ENCODE results near the gene KATNB1.
"Not testable (repeated sequence)": the region's sequence is repeated elsewhere in the genome, so short reads cannot be mapped to it uniquely, and the experiment has no call there.

The KATNB1 gene

DNA sequence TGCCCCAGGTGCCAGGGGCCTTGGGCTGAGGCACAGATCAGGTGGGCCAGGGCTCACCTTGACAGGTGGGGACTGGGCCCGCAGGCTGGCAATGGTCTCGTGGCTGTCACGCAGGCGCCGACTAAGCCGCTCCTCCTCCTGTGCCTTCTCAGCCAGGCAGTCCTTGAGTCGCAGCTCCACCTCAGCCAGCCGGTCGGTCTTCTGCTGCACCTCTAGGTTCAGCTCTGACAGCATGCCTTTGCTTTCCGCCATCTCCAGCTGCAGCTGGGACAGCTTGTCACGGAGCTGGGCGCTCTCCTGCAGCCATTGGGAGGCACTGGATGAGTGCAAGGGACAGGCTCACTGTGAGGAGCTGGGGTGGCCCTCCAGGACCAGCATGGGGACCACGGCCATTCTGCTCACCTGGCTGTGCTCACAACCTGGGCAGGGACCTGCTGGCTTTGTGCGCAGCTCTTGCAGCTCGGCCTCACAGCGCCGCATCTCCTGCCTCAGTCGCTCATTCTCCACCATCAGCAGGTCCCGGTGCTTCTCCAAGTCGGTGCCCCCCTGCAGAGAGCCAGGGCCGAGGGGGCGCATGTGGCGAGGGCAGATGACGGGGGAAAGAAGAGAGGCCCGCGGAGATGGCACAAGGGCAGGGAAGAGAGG is 35.7 kb downstream of the KATNB1 start:
- no peak for DNase-seq (ENCODE audit: low read depth in 2 of 2)

DNA sequence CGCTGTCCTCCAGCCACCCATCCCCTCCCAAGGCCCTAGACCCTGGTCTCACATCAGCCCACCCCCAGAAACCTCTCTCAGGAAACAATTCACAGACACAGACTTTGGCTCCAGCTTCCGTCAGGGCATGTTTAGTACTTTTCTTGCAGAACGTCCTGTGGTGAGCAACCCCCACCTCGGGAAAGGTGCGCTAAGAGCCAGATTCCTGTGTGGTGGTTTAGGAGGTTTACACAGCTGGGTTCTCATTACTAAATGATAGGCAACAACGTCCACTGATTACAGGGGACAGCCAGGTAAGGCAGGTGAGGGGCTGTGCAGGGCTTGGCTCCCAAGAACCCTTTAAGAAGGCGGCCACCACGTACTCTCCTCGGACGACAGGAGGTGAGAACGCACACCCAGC is 37.4 kb downstream of the KATNB1 start:
- no peak for DNase-seq (ENCODE audit: low read depth in 2 of 2)

DNA sequence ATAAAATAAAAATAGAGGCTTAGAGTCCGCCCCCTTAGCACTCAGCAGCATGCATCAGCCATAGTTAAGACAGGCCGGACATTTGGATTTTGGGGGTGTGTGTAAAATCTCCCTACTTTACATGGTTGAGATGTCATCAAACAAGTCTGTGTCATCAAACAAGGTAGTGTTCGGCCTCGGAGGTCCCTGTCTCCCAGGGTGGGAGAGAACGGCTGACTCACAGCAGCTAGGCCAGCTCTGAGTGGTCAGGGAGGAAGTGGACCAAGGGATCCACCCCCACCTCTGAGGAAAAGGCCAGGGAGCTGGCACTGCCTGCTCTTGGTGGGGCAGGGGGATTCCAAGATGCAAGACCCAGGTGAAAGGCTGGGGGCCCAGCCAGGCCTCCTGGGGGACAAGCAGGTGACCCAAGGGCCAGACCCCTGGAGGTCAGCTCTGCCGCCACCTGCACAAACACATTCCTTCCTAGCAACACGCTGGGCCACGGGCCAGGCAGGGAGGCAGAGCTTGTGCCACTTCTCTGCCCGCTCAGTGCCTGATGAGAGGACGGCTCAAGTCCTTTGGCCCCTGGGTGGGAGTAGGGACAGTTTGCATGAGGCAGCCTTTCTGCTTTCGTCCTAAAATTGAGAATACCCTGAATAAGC is 38.2 kb downstream of the KATNB1 start:
- DNase-seq (ENCODE audit: low read depth in 2 of 2), result no peak

DNA sequence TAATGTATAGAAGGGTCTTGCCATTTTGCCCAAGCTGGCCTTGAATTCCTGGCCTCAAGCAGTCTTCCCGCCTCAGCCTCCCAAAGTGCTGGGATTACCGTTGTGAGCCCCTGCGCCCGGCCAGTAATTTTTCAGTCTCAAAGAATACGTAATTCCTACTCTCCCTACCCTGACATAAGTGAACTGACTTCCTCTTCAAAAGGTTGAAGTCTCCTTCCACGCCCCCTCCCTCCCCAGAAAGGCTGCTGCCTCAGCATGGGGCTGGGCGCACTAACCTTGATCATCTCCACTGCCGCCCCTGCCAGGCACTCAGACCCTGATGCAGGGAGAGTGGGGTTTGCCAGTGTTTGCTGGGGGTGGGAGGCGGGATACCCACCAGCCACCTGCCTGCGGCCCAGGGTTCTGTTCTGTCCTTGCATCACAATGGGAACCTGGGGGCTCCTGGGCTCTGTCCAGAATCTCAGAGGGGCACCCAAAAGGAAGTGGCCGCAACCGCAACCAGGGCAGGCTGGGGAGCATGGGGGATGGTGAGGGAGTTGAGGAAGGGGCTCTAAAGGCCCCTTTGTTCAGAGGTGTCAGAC is 39.2 kb downstream of the KATNB1 start:
- no peak for DNase-seq (ENCODE audit: low read depth in 2 of 2)

DNA sequence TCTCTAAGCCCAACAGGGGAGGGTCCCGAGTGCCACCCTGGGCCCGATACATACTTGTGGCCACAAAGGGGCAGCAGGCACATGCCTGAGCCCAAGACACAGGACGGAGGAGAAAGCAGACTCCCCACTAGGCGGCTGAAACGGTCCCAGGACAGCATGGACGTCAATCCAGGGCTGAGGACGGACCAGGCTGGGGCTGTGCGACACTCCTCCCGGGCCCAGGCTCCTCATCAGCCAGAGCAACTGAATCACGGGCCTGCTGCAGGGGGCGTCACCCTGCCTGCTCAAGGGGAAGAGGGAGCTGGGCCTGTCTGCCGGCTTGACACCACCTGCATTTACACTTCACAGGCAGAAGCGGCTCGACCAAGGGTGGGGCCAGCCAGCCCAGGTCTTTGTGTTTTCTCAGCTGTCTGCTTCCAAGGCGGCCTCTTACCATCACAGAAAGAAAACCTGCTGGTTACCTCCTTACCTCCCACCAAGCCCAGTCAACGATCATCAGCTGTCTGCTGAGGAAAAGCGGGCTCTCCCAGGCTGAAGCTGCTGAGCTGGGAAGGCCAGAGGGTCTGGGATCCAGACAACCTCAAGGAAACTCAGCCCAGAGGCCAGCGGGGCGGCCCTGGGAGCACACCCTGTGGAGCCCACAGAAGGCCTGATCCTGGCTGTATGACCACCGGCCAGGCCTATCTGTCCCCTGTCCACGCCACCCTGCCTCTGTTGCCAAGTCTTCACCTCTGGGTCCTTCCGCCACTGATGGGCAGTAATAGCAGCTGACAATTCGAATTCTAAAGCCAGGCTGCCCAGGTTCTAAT is 40.3 kb downstream of the KATNB1 start:
- DNase-seq (ENCODE audit: low read depth in 2 of 2), result no peak

DNA sequence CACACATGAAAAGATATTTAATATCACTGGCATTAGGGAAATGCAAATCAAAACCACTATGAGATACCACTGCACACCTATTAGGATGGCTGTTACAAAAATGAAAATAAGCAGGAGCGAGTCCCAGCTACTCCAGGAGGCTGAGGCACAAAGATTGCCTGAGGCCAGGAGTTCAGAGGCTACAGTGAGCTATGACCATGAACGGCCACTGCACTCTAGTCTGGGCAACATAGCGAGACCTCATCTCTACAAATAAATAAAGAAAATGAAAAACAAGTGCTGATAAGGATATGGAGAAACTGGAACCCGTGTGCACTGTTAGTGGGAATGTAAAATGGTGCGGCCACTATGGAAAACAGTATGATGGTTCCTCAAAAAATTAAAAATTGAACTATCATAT is 43.1 kb downstream of the KATNB1 start:
- DNase-seq (ENCODE audit: low read depth in 2 of 2), result no peak

DNA sequence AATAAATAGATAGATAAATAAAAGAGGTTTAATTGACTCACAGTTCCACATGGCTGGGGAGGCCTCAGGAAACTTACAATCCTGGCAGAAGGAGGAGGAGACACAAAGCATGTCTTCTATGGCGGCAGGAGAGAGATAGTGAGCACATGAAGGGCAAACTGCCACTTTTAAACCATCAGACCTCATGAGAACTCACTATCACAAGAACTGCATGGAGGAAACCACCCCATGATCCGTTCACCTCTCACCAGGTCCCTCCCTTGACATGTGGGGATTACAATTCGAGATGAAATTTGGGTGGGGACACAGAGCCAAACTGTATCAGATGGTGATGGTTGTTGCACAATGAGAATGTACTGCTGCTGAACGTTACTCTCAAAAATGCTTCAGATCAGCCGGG is 44.3 kb downstream of the KATNB1 start:
- not testable (repeated sequence) for DNase-seq (ENCODE audit: low read depth in 2 of 2)

DNA sequence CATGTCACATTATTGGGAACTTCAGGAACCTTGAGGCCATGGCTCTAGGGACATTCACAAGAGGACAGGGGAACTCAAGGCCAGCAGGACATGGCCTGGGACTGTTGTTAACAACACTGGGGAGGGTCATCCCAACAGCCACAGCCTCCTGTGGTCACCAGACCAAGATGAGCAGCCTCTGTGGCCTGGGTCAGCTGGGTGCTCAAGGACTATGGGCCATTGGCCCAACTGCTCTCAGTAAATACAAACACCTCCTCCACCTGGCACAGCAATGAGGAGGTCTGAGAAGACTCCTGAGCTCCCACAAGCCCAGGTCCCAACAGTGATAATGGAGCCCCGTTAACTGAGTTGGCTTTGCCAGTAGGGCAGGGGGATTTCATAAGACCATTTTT is 45.8 kb downstream of the KATNB1 start:
- DNase-seq (ENCODE audit: low read depth in 2 of 2), result no peak

DNA sequence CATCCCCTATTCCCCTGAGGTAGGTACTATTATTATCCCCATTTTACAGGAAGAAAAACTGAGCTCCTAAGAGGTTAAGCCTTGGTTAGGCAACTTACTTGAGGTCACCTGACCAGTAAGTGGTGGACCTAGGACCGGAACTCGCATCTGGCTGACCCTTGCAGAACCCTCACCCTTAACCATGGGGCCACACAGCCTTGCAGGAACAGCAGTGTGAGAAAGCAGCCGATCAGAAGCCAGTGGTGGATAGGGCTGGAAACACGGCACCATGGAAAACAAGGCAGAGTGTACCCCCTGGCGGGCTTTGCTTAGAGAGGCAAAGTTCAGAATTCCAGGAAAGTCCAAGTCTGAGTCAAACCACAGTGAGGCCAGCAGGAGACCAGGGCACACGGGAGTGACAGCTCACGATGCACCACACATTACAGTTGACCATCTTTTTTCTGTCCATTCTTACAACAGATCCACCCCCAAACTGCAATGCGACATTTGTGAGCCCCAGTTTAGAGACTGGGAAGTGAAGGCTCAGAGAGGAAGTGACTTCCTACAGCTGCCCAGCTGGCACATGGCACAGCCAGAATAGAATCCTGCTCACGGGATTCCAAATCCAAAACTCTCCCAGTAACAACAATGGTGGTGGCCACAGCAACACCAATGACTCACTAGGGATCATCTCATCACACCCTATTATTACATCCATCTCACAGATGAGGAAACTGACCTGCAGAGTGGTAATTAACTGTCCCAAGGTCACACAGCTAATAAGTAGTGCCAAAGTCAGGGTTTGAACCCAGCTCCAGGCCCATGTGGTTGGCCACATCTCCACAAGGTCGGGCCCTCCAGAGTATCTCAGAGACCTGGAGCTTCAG is 46.4 kb downstream of the KATNB1 start:
- DNase-seq (ENCODE audit: low read depth in 2 of 2), result no peak

DNA sequence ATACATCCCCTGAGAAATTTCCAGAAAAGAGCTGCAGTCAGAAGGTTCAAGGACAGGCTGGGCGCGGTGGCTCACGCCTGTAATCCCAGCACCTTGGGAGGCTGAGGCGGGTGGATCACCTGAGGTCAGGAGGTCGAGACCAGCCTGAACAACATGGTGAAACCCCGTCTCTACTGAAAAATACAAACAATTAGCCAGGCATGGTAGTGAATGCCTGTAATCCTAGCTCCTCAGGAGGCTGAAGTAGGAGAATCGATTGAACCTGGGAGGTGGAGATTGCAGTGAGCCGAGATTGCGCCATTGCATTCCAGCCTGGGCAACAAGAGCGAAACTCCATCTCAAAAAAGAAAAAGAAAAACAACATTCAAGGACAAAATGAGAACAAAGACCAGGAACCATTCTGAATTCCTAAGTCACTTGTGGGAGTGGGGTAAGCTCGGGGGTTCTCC is 47.1 kb downstream of the KATNB1 start:
- DNase-seq (ENCODE audit: low read depth in 2 of 2), result not testable (repeated sequence)

DNA sequence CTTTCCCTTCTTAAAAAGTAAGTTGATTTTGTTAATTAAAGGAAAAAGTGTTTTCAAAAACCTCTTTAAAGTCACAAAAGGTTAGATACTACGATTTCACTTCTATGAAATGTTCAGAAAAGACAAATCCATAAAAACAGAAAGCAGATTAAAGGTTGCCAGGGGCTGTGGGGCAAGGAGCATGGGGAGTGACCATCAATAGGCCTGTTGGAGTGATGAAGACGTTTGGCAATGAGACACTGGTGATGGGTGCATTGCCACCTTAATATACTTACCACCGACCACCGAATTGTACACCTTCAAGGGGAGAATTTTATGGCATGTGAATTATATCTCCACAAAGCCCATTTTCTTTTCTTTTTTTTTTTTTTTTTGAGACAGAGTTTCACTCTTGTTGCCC is 47.5 kb downstream of the KATNB1 start:
- no peak for DNase-seq (ENCODE audit: low read depth in 2 of 2)

DNA sequence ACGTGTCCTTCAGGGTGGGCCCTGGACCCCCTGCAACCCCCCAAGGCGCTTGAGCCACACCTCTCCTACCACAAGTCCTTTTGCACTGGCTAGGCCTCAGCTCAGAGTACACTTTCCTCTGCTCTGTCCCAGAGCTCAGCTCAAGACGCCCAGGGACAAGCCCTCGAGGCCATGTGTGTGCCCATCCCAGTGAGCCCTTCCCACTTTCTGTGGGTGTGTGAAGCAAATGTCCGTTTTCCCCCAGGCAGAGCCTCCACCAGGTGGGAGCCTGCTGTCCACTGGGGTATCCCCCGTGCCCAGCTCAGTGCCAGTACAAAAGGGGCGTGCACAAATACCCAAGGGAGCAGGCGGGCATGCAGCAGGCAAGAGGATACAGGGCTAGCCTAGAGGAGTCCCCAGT is 48.3 kb downstream of the KATNB1 start:
- no peak for DNase-seq (ENCODE audit: low read depth in 2 of 2)

DNA sequence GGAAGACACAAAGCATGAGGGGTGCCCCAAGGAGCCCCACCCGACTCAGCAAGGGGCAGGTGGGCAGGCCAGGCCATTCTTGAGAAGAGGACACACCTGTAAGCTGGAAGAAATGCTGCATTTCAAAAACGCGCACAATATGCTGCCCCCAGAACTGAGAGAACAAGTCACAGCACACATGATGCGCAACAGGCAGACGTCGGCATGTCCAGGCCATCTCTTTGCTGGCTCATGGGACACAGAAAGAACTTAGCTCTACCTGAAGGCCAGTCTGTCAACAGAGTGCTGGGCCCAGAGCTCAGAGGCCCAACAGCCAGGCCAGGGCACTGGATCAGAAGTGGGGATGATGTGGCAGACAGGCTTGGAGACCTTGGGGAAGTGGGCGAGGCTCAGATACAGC is 48.8 kb downstream of the KATNB1 start:
- DNase-seq (ENCODE audit: low read depth in 2 of 2), result no peak

DNA sequence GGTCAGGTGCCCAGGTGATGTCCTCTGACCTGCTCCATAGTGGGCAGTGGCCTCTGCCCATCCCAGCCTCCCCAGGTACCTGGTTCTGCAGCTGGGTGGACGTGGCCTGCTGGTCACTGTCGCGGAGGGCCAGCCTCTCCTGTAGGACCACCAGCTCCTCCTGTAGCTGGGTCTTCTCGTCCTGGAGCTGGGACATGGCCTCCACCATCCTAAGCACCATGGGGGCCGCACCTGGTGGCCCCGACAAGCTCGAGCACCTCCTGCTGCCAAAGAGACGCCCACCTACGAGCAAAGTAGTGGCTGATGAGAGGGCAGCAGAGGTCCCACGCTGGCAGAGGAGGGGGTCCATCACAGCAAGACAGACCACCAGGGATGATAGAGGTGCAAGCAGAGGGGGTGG is 49.8 kb downstream of the KATNB1 start:
- no peak for DNase-seq (ENCODE audit: low read depth in 2 of 2)

DNA sequence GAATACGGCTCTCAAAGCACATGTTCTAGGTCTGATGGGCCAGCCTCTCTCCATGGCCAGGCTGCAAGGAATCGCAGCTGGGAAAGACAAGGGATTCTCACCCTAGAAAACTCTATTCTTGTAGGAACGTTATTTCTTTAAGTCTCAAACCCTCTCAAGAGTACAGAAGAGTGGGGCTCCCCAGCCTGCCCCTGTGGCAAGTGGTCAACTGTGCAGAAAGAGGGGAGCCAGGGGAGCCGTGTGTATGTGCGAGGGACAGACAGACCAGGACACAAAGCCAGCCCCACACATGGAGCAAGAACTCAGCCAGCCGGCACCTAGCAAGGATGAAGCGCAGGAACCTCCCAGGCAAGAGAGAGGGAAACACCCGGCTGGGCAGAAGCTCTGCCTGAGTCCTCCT is 50.4 kb downstream of the KATNB1 start:
- no peak for DNase-seq (ENCODE audit: low read depth in 2 of 2)

DNA sequence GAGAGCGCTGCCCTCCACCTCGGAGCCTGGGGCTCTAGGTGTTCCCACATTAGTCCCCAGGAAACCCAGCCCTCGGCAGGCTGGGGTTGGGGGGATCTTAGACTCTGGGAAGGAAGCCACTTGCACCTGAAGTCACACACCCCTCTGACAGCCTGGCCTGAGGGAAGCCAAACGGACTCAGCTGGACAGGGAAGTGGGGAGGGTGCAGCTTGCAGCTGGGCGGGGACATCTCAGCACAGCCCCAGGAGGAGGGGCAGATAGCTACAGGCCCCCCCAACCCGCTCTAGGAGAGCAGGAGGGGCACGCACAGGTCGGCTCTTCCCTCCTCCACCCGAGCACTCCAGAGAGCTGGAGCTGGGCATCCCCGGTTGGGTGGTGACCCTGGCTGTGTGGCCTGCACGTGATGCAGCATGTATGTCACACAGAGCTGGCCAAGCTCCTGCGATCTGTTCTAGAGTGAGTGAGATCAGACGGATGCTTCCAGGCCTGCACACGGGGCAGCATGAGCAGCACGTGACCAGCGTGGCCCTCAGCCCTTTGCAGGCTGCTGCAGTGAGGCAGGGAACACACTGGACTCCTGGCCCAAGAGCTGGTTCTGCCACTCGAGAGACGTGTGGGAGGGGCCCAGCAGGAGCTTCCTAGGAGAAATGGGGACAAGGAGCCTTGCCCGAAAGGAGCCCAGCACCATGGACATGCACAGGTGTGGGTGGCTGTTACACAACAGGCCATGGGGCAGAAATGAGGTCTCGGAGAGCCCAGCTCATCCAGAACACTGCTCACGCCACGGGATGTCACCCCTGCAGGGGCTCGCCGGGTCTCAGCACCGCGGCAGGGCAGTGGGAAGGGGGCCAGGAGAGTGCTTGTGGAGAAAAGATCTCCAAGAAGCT is 51.3 kb downstream of the KATNB1 start:
- no peak for DNase-seq (ENCODE audit: low read depth in 2 of 2)

DNA sequence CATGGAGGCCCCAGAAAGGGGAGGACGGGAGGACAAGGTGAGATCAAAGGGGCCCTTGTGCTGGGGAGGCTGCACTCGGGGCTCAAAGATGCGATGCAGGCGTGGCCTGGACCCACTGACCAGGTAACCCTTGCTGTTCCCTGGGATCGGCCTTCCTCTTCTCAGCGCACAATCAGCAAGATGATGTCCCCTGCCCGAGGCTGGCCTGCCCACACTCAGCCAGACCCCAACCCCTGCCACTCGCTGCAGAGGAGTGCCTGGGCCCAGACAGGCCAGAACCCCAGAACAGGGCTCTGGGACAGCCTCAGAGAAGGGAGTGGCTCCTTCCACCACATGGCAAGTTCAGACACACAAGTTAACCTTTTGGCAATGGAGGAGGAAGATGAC is 51.9 kb downstream of the KATNB1 start:
- no peak for DNase-seq (ENCODE audit: low read depth in 2 of 2)

DNA sequence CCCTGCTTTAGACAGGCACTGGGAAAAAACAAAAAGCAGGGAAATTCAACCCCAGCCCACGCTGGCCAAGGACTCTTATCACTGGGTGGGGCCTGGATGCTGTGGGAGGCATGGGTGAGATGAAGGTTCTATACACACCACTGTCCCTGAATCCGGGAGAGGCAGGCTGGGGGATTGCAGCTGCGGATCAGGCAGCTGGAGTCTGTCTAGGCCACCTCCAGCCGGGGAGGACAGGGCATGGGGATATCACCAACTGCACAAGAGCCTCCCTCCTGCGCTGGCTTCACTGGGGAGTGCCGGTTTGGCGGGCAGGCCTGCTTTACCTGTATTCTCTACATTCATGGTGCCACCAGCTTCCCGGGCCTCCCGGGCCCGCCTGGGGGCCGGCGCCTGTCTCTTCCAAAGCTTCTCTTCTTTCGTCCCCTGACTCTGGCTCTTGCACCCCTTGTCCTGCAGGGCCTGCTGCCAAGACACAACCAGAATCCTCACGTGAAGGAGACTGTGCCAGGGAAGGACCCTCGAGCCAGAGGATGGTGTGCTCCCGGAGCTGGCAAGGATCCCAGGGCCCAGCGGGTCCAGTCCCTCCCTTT is 52.8 kb downstream of the KATNB1 start:
- no peak for DNase-seq (ENCODE audit: low read depth in 2 of 2)

DNA sequence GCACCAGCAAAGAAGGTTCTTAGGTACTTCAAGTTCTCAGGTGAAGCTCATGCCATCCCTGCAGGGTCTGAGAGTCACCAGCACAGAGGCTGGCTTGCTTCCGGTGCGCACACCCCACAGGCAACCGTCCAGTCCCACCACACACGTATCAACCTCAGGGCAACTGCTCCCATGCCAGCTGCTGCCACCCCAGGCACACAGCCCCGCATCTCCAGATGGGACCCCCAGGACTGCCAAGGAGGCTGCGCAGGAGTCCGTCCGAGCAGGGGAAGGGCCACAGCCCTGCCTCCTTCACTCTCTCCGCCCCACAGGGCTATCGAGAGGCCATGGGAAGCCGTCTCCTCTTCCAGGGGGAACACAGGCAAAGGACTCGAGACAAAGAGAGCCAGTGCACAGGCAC is 53.4 kb downstream of the KATNB1 start:
- DNase-seq (ENCODE audit: low read depth in 2 of 2), result no peak

DNA sequence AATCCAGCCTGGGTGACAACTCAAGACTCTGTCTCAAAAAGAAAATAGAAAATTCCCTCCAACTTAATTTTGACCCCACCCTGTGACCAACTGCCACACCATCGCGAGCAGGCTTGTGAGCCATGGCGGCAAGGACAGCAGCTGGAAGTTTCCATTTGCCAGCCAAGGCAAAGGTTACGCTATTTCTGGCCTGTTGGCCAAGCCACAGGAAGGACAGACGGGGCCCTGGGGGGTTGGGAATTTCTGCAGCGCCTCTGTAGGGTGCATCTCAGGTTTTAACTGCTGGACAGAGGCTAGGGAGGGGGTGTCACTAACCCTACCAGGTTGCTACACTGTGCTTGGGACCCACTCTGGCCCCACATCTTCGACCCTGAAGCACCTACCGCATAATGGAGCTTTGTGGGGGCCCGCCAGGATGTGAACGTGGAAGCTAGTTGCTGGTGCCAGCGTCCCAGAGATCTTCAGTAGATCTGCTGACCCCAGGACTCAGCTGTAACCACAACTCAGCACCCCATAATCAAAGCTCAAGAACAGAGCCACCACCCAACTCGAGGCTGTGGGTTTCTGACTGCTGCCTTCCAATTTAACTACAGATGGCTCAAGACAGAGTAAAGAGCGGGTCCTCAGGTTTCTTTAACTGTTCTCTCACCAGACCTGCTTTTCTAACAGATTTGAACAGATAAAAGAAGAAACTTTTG is 55.8 kb downstream of the KATNB1 start:
- no peak for DNase-seq (ENCODE audit: low read depth in 2 of 2)

All from stimulated activated CD4-positive, alpha-beta T cell treated with anti-CD3 and anti-CD28 coated beads, Interleukin-12 subunit alpha, Interleukin-12 subunit beta, amount 100 ng/mL, for 24 hours (primary cell).